ENCODE results near the gene CTPS1. TPM values are rescaled to one million over a fixed set of nuclear protein-coding genes. Genes with fewer than 3 reads are reported as not detected.
A peak's percentile ranks its signal among the peaks of the same experiment; 100 is the strongest.

Gene CTPS1
- total RNA-seq, 1 donor from 2014 or later: 91.4 TPM

DNA sequence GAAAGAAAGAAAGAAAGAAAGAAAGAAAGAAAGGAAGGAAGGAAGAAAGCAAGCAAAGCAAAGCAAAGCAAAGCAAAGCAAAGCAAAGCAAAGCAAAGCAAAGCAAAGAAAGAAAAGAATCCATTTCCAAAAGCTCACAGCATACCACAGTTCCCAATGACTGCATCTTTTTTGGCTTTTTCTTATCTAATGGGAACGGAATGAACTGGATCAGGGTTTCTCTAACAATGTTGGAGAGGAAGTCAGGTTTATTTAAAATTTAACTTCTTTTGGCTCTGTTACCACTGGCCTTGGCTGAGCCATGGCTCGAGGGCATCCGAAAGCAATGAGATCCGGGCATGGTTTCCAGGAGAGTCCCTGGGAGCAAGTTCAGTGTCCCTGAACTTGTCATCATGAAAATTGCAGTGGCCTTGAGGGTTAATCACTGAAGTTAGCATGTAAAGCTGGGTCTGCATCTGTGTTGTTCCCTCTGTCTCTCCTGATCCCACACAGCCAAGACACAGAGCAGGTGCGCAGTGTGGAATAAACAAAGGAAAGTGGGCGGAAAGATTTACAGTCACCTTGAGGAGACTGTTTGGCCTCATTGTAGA, 34.6 kb upstream of the CTPS1 start:
- peak overlapping the region; percentile 32 for H3K4me2 ChIP-seq (ENCODE audit: low read length)
- peaks cover 15% of the 10 kb centered on the region for H3K4me1 ChIP-seq (ENCODE audit: insufficient read depth, low read length)
- H2AFZ ChIP-seq (ENCODE audit: low read depth, low read length): no peak overlapping the region
- no peaks in the 10 kb centered on the region for H4K20me1 ChIP-seq (ENCODE audit: insufficient read depth, low read length)
- H3K27ac Mint-ChIP-seq (ENCODE audit: unreplicated experiment): no peak overlapping the region
- no peaks in the 10 kb centered on the region for H3K79me2 ChIP-seq (ENCODE audit: insufficient read depth, low read length)
- H3K9ac ChIP-seq (ENCODE audit: low read length): peak overlapping the region; percentile 29
- H3K9me3 Mint-ChIP-seq (ENCODE audit: unreplicated experiment): peaks cover 3% of the 10 kb centered on the region
- H3K27me3 ChIP-seq (ENCODE audit: insufficient read depth, low read length): no peaks in the 10 kb centered on the region
- peak overlapping the region; percentile 44 for H3K27ac ChIP-seq (ENCODE audit: low read depth, low read length)
- H3K27me3 Mint-ChIP-seq (ENCODE audit: low read depth, unreplicated experiment): no peaks in the 10 kb centered on the region
- TF ChIP-seq, protein P1, sequence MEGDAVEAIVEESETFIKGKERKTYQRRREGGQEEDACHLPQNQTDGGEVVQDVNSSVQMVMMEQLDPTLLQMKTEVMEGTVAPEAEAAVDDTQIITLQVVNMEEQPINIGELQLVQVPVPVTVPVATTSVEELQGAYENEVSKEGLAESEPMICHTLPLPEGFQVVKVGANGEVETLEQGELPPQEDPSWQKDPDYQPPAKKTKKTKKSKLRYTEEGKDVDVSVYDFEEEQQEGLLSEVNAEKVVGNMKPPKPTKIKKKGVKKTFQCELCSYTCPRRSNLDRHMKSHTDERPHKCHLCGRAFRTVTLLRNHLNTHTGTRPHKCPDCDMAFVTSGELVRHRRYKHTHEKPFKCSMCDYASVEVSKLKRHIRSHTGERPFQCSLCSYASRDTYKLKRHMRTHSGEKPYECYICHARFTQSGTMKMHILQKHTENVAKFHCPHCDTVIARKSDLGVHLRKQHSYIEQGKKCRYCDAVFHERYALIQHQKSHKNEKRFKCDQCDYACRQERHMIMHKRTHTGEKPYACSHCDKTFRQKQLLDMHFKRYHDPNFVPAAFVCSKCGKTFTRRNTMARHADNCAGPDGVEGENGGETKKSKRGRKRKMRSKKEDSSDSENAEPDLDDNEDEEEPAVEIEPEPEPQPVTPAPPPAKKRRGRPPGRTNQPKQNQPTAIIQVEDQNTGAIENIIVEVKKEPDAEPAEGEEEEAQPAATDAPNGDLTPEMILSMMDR (IDR thresholded peaks at IDR 0.05; ENCODE audit: insufficient read depth, low read depth, low read length): no peak
- no peak for TF ChIP-seq EZH2 (IDR thresholded peaks at IDR 0.05; ENCODE audit: insufficient read depth, low read length)
- no peak overlapping the region for H3K4me3 Mint-ChIP-seq (ENCODE audit: unreplicated experiment)
- no peaks in the 10 kb centered on the region for H3K36me3 Mint-ChIP-seq (ENCODE audit: low read depth, unreplicated experiment)
- DNase-seq (ENCODE audit: low read depth): peak; percentile 57
- peaks cover 3% of the 10 kb centered on the region for H3K4me1 Mint-ChIP-seq (ENCODE audit: low read depth, unreplicated experiment)
- FAIRE-seq: no peak
- no peaks in the 10 kb centered on the region for H3K36me3 ChIP-seq (ENCODE audit: insufficient read depth, low read length)
- no peak overlapping the region for H3K4me3 ChIP-seq (ENCODE audit: insufficient read depth, low read depth, low read length)
- H3K9me3 ChIP-seq (ENCODE audit: insufficient read depth, low read depth, low read length): no peaks in the 10 kb centered on the region

DNA sequence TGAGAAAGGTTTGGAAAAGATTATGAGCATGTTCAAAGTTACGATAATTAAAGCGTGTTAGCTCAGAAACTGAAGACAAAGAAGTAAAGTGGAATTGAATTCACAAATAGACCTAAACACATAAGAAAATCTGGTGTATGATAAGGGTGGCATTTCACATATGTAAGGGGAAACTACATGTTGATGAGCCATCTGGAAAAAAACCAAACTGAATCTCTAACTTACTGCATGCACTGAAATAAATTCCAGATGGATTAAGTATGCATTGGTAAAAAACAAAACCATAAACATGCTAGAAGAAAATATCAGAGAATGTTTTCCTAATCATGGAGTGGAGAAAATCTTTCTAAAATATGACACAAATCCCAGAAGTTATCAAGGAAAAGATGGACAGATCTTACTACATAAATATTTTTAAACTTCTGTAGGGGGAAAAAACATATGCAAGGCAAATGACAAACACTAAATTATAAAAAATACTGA, 34.0 kb upstream of the CTPS1 start:
- Mint-ChIP-seq H3K4me3 (ENCODE audit: unreplicated experiment) (no peak overlapping the region), H3K4me1 (ENCODE audit: low read depth, unreplicated experiment) (peaks cover 3% of the 10 kb centered on the region), H3K27ac (ENCODE audit: unreplicated experiment) (no peak overlapping the region), H3K27me3 (ENCODE audit: low read depth, unreplicated experiment) (peaks cover 1% of the 10 kb centered on the region), H3K9me3 (ENCODE audit: unreplicated experiment) (peaks cover 3% of the 10 kb centered on the region), H3K36me3 (ENCODE audit: low read depth, unreplicated experiment) (no peaks in the 10 kb centered on the region)
- H3K36me3 ChIP-seq (ENCODE audit: insufficient read depth, low read length): no peaks in the 10 kb centered on the region
- H4K20me1 ChIP-seq (ENCODE audit: insufficient read depth, low read length): no peaks in the 10 kb centered on the region
- H3K4me3 ChIP-seq (ENCODE audit: insufficient read depth, low read depth, low read length): no peak overlapping the region
- H2AFZ ChIP-seq (ENCODE audit: low read depth, low read length): no peak overlapping the region
- no peak overlapping the region for H3K9ac ChIP-seq (ENCODE audit: low read length)
- TF ChIP-seq, protein P1 (IDR thresholded peaks at IDR 0.05; ENCODE audit: insufficient read depth, low read depth, low read length): no peak
- TF ChIP-seq EZH2 (IDR thresholded peaks at IDR 0.05; ENCODE audit: insufficient read depth, low read length): no peak
- no peak overlapping the region for H3K4me2 ChIP-seq (ENCODE audit: low read length)
- H3K79me2 ChIP-seq (ENCODE audit: insufficient read depth, low read length): no peaks in the 10 kb centered on the region
- H3K9me3 ChIP-seq (ENCODE audit: insufficient read depth, low read depth, low read length): no peaks in the 10 kb centered on the region
- H3K27me3 ChIP-seq (ENCODE audit: insufficient read depth, low read length): no peaks in the 10 kb centered on the region
- no peak for DNase-seq (ENCODE audit: low read depth)
- no peak overlapping the region for H3K27ac ChIP-seq (ENCODE audit: low read depth, low read length)
- FAIRE-seq: no peak
- H3K4me1 ChIP-seq (ENCODE audit: insufficient read depth, low read length): peaks cover 15% of the 10 kb centered on the region

DNA sequence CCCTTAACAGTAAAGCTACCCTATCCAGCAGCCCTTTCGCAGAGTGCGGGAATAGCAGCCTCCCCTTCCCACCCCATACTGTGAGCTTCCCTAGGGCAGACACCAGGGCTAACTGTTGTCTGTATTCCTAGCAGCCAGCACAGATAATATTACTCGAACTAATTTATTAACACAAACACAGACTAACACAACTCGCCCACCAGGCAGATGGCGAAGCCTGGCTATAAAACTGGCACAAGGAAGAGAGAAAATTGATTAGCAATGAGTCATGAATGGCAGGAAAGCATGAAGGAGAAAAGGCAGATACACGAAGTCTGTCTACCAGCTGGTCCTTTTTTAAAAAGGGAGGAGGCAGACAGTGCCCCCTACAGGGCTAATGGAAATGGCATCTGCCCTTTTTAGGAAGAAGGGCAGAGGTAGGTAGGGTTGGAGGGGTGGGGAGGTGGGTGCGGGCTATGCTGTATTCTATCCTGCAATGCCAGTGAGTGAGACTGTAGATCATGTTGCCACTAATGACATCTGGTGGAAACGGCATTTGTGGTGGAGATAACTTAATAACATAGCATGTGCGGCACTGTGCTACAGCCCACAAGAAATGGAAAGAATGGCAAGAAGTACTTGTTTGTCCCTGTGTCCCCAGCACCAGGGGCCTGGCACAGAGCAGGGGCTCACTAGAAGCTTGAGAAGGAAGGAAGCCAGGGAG, 30.6 kb upstream of the CTPS1 start:
- H4K20me1 ChIP-seq (ENCODE audit: insufficient read depth, low read length): no peaks in the 10 kb centered on the region
- H3K79me2 ChIP-seq (ENCODE audit: insufficient read depth, low read length): no peaks in the 10 kb centered on the region
- peak overlapping the region; percentile 58 for H3K4me2 ChIP-seq (ENCODE audit: low read length)
- Mint-ChIP-seq H3K27me3 (ENCODE audit: low read depth, unreplicated experiment) (peaks cover 16% of the 10 kb centered on the region), H3K4me1 (ENCODE audit: low read depth, unreplicated experiment) (peaks cover 3% of the 10 kb centered on the region), H3K27ac (ENCODE audit: unreplicated experiment) (no peak overlapping the region), H3K36me3 (ENCODE audit: low read depth, unreplicated experiment) (no peaks in the 10 kb centered on the region), H3K9me3 (ENCODE audit: unreplicated experiment) (peaks cover 3% of the 10 kb centered on the region), H3K4me3 (ENCODE audit: unreplicated experiment) (no peak overlapping the region)
- H3K9me3 ChIP-seq (ENCODE audit: insufficient read depth, low read depth, low read length): no peaks in the 10 kb centered on the region
- no peak overlapping the region for H3K9ac ChIP-seq (ENCODE audit: low read length)
- no peaks in the 10 kb centered on the region for H3K27me3 ChIP-seq (ENCODE audit: insufficient read depth, low read length)
- DNase-seq (ENCODE audit: low read depth) (peak; percentile 59), FAIRE-seq (no peak)
- H3K36me3 ChIP-seq (ENCODE audit: insufficient read depth, low read length): no peaks in the 10 kb centered on the region
- H3K4me3 ChIP-seq (ENCODE audit: insufficient read depth, low read depth, low read length): no peak overlapping the region
- peak overlapping the region; percentile 21 for H2AFZ ChIP-seq (ENCODE audit: low read depth, low read length)
- peaks cover 15% of the 10 kb centered on the region for H3K4me1 ChIP-seq (ENCODE audit: insufficient read depth, low read length)
- no peak overlapping the region for H3K27ac ChIP-seq (ENCODE audit: low read depth, low read length)
- no peak for TF ChIP-seq EZH2 (IDR thresholded peaks at IDR 0.05; ENCODE audit: insufficient read depth, low read length)
- TF ChIP-seq, protein P1 (IDR thresholded peaks at IDR 0.05; ENCODE audit: insufficient read depth, low read depth, low read length): peak; percentile 52
